Ascending aorta (tissue), 2 donors: ENCODE measurements around the gene POMGNT1. TPM values are rescaled to one million over a fixed set of nuclear protein-coding genes. Genes with fewer than 3 reads are reported as not detected.

Experiments used
- DNase-seq, 2 donors: peaks; one replicate each; pipeline ENCODE4 v3.0.0-alpha.2; 2019; ENCODE audit warnings: low spot score in 2 of 2
- H3K27ac ChIP-seq, 2 donors: fragments of 200-600 bp; sonication (generic); one replicate each; pipeline ENCODE4 v1.5.1; 2016 to 2017; ENCODE audit warnings: mild to moderate bottlenecking in 1 of 2
- H3K27me3 ChIP-seq: fragments of 200-600 bp; sonication (generic); one replicate; pipeline ENCODE4 v1.5.1; 2017
- H3K36me3 ChIP-seq, 2 donors: fragments of 200-600 bp; sonication (generic); one replicate each; pipeline ENCODE4 v1.5.1; 2016
- H3K4me1 ChIP-seq, 2 donors: fragments of 200-600 bp; sonication (generic); one replicate each; pipeline ENCODE4 v1.5.1; 2016 to 2017; ENCODE audit warnings: mild to moderate bottlenecking in 1 of 2
- H3K4me3 ChIP-seq, 2 donors: fragments of 200-600 bp; sonication (generic); one replicate each; pipeline ENCODE4 v1.5.1; 2016 to 2017; ENCODE audit warnings: mild to moderate bottlenecking in 1 of 2
- H3K9me3 ChIP-seq, 2 donors: fragments of 200-600 bp; sonication (generic); one replicate each; pipeline ENCODE4 v1.5.1; 2016
- CTCF ChIP-seq, 3 experiments: fragments of 200-600 bp in 2 of 3; fragments of 450-650 bp in 1 of 3; sonication (generic) in 2 of 3; IDR thresholded peaks; one replicate each; pipeline ENCODE4 v1.5.1; 2016 to 2019; ENCODE audit warnings: antibody characterized with exemption in 3 of 3, mild to moderate bottlenecking in 1 of 3, moderate library complexity in 1 of 3
- intact Hi-C: fragments of 100-400 bp; cut with DNase I; formaldehyde crosslinking; loops from one replicate; pipeline ENCODE4 v1.15.1; 2023
- total RNA-seq: library from RNA; depleted of rRNA; stranded (reverse); fragments of >200 nt; gene quantifications from one replicate; pipeline ENCODE4 v1.1.0, GENCODE V29; 2016

POMGNT1 gene
- total RNA-seq, 1 donor from 2014 or later: 122 TPM

GRCh38 chr1:46160212-46160611 lies 38.0 kb downstream of the POMGNT1 start:
- DNase-seq: no peak
- Histone ChIP-seq H3K4me1 (no peaks in the 10 kb centered on the region), H3K4me3 (no peak overlapping the region), H3K9me3 (no peaks in the 10 kb centered on the region), H3K36me3 (no peaks in the 10 kb centered on the region), H3K27ac (no peak overlapping the region), H3K27me3 (no peaks in the 10 kb centered on the region)
- TF ChIP-seq CTCF (IDR thresholded peaks at IDR 0.05): no peak
- intact Hi-C loops: no loop called here

GRCh38 chr1:46159516-46159915 lies 38.7 kb downstream of the POMGNT1 start:
- no peak for TF ChIP-seq CTCF (IDR thresholded peaks at IDR 0.05)
- no peak overlapping the region for H3K4me3 ChIP-seq
- H3K27me3 ChIP-seq: no peaks in the 10 kb centered on the region
- DNase-seq: no peak
- intact Hi-C loops: no loop called here
- H3K4me1 ChIP-seq: no peaks in the 10 kb centered on the region
- H3K9me3 ChIP-seq: no peaks in the 10 kb centered on the region
- no peak overlapping the region for H3K27ac ChIP-seq
- no peaks in the 10 kb centered on the region for H3K36me3 ChIP-seq

- no peaks in the 10 kb centered on the region for H3K4me1 ChIP-seq
- intact Hi-C loops: no loop called here
- H3K9me3 ChIP-seq: no peaks in the 10 kb centered on the region
- no peak overlapping the region for H3K27ac ChIP-seq
- H3K27me3 ChIP-seq: no peaks in the 10 kb centered on the region
- DNase-seq: no peak
- H3K36me3 ChIP-seq: no peaks in the 10 kb centered on the region
- no peak for TF ChIP-seq CTCF (IDR thresholded peaks at IDR 0.05)
- H3K4me3 ChIP-seq: no peak overlapping the region
These were observed 39.6 kb downstream of the POMGNT1 start for GRCh38 chr1:46158312-46159281.

GRCh38 chr1:46157916-46158311 lies 40.3 kb downstream of the POMGNT1 start:
- no peak for DNase-seq
- intact Hi-C loops: no loop called here
- no peaks in the 10 kb centered on the region for H3K9me3 ChIP-seq
- TF ChIP-seq CTCF (IDR thresholded peaks at IDR 0.05): no peak
- no peak overlapping the region for H3K27ac ChIP-seq
- H3K36me3 ChIP-seq: no peaks in the 10 kb centered on the region
- H3K27me3 ChIP-seq: no peaks in the 10 kb centered on the region
- no peaks in the 10 kb centered on the region for H3K4me1 ChIP-seq
- no peak overlapping the region for H3K4me3 ChIP-seq

GRCh38 chr1:46153732-46154131 lies 44.5 kb downstream of the POMGNT1 start:
- Histone ChIP-seq H3K4me1 (no peaks in the 10 kb centered on the region), H3K9me3 (no peaks in the 10 kb centered on the region), H3K36me3 (no peaks in the 10 kb centered on the region), H3K27me3 (no peaks in the 10 kb centered on the region), H3K27ac (no peak overlapping the region), H3K4me3 (no peak overlapping the region)
- TF ChIP-seq CTCF (IDR thresholded peaks at IDR 0.05): no peak
- no peak for DNase-seq
- intact Hi-C loops: no loop called here
